Islet precursor cell (in vitro differentiated cells): ENCODE results near the gene TFEB.

ENCODE experiments used
- DNase-seq: peaks from one replicate; pipeline ENCODE4 v3.0.0-alpha.2; 2018

Gene TFEB

GRCh38 chr6:41672816-41673703 is 62.3 kb downstream of the TFEB start:
- DNase-seq, result no peak

DNA sequence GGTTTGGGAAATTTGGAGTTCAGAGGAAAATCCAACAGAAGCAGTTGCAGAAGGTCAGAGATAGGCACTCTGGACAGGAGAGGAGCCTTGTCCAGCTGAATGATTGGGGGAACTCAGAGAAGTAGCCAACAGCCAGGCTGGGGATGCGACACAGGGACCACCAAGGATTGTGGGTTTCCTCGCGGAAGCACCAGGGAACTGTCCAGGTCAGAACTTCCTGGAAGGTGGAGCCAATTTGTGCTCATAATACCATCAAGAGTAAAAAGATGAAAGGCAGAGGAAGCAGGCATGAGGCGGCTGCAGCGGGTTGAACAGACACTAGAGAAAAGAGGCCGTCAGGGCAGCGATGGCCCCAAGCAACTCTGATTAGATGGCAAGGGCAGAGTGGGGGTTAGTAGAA is 63.4 kb downstream of the TFEB start:
- no peak for DNase-seq

GRCh38 chr6:41671376-41671775 is 64.0 kb downstream of the TFEB start:
- DNase-seq, result no peak

DNA sequence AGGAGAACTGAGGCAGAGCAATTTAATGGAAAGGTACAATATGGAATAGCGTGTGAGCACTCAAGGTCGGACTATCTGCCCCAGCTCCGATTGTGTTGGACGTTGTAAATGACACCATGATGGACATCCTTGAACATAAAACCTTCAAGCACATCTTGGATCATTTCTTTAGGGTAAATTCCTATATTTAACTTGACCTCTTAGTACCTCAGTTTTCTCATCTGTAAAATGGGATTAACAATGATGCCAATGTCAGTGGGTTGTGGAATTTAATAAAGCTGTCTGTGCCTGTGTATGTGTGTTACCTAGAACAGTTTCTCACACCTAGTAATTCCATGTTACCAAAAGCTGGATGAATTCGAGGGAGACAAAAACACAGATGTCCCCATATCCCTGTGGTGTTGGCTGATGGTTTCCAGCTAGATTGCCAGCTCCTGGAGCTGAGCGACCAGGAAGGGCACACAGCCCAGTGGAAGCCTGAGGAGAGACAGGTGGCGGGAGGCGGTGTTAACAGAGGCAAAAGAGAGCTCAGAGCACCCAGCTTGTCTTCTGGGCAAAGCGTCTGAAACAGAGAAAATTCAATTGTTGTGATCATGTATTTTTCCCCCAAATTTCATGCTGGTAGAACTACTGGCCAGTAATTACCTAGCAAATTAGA is 64.6 kb downstream of the TFEB start:
- no peak for DNase-seq

DNA sequence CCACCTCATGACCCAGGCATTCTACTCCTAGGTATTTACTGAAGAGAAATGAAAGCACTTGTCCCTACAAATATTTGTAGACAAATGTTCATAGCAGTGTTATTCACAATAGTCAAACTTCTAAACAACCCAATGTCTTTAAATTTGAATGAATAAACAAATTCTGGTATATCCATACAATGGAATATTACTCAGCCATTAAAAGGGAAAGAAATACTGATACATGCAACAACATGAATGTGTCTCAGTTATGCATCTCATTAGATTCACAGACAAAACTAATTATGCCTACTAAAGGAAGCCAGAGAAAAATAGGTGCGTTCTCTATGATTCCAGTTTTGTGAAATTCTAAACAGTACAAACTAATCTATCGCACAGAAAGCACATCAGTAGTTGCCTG is 66.4 kb downstream of the TFEB start:
- DNase-seq, result no peak

- no peak for DNase-seq
Observed at GRCh38 chr6:41667195-41667594, 68.2 kb downstream of the TFEB start.

- no peak for DNase-seq
Observed at GRCh38 chr6:41664271-41664670, 71.1 kb downstream of the TFEB start.

- peak; percentile 56 for DNase-seq
Observed at GRCh38 chr6:41663568-41663967, 71.8 kb downstream of the TFEB start.

DNA sequence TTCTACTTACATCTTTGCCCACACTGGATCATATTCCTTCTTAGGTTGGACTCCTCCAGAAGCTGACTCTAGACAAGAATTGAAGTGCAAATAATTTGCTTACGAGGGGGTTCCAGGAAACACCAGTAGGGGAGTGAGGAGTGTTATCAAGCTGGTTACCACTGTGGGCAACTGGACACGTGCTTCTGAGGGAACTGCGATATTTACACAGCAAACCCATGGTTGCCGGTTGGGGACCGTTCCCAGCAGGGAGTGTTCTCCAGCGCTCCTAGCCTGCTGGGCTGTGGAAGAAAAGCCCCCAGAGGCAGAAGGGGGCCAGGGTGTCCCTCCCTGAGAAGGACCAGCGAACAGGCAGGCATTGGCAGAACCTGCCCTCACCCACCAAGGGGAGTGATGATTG is 75.5 kb downstream of the TFEB start:
- DNase-seq, result no peak

- no peak for DNase-seq
Observed at GRCh38 chr6:41658636-41659035, 76.8 kb downstream of the TFEB start.

DNA sequence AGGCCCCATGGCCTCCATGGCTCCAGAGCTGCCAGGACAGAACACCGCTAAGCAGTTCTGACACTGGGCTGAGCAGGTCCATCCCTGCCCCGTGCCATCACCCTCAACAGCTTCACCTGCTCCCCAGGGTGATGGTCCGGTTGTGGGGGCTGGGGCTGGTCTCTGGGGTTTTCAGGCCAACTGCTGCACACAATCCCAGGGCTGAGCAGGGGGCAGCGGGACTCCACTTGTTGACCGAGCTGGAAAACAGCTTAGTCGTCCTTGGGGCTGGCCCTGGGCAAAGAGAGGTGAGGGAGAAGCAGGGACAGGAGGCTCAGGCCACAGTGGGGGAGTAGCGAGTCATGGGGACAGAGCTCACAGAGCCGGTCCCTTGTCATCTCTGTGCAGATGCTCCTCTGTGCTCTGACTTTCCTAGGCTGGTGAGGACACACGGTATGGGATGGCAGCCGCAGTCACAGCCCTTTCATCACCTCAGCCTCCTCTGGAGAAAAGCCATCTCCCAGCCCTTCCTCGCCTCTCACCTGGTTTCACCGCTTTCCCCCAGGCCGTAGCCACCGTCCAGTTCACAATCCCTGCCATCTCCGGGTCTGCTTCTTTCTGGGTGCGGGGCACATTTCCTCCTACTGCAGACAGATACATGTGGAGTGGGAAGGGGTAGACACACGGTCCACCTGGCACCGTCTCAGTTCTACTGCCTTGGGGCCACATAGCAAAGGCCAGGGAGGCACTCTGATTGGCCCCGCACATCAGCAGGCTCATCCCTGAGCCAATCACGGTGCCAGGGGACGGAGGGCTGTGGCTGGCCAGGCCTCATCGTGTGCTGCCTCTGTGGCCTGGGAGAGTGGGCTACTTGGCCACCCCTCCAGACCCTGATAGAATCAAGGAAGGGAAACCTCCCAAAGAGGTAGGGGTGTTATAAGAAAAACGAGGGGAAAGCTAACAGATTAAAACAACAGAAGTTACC is 78.0 kb downstream of the TFEB start:
- DNase-seq, result peak; percentile 57

DNA sequence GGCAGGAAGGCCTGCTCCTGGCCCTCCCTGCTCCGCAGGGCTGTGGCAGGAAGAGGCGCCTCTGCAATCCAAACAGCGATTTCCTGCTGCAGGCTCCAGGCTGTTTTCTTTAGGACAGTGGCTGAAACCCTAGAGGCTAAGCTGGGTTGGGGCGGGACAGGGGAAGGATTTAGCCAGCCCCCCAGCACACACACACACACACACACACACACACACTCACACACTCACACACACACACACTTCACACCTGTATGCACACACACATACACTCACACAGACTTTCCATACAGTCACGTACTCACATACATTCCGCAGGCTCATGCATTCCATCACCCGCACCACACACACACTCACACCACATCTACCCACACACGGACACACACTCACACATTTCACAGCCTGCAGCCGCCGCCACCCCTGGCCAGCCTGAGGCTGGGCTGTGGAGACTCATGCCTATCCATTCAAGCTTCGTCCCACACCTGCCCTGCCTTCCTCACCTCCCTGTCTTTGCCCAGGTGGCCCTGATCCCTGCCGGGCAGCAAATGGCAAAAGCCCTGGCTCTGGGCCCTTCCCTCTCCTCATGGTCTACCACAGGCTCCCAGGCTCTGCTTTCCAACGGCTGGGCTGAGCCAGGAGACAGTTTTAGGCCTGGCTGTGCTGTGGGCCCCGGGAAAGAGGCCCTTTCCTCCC is 79.3 kb downstream of the TFEB start:
- peak; percentile 73 for DNase-seq

DNA sequence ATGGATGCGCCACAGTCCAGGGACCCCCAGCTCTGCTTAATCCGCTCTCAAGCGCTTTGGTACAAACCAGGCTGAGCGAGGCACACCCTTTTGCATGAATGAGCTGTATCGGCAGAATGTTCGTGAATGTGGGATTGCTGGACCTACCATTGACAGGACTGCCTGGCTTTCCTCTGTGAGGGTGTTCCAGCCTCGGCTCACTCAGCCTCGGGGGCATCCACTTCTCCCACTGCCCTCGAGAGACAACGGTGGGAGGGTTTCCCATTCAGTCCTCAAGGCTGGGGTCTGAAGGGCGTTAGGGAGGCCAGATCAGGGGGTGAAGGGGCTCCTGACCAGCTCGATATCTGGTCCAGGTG is 79.8 kb downstream of the TFEB start:
- DNase-seq, result no peak

DNA sequence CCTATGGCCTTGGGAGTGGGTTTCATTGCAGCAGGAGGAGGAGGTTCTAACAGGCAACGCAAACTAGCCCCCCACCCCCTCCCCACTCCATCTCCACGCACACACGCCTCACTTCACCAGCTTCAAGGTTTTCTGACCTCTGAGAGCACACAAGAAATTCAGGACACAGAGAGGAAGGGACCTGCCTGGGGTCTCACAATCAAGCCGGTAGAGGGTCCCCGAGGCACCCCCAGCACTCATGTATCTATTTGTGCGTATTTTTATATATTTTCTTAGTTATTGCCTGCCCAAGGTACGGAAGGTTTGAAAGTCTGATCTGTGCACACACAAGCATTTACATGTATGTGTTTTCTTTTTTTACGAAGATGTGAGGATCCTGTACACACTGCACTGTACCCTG is 80.2 kb downstream of the TFEB start:
- DNase-seq, result no peak

DNA sequence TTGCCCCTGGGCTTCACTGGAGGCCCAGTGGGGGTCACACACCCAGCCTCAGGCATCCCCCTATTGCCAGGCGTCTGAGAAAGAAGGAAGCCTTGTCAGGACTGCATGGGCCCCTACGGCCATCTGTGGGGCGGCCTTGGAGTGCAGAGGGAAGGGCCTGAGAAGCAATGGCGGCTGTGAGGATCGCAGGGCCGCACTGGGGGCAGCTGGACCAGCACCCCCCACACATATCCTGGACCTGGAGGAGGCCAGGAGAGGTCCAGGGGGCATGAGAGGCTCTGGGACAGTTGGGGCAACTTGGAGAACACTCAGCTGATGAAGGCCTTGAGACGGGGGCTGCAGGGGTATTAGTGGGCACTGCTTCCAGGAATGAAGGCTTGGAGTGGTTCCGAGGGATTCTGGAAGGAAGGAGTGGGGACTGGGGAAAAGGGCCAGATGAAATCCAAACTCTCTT is 80.7 kb downstream of the TFEB start:
- no peak for DNase-seq

DNA sequence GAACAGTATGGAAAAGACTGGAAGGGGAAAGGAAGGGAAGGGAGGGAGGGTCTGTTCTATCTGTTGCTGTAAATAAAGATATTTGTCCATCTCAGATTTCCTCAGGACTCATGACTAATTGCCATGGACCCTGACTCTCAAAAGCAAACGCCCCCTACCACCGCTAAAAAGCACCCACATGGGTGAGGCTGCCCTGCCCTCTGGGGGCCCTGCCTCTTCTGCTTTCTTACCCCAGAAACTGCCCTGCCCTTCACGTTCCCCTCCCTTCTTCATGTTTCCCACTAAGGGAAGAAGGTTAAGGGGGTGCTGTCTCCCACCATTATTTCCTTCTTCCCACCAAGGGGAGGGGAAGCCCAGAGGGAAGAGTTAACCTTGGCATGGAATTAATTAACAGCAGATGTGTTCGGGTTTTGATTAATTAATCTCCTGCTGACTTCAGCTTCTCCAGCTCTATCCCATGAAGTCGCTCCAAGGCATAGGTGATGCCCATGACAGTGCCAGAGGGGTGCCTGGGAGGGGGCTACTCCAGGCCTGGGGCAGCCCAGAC is 81.2 kb downstream of the TFEB start:
- no peak for DNase-seq

DNA sequence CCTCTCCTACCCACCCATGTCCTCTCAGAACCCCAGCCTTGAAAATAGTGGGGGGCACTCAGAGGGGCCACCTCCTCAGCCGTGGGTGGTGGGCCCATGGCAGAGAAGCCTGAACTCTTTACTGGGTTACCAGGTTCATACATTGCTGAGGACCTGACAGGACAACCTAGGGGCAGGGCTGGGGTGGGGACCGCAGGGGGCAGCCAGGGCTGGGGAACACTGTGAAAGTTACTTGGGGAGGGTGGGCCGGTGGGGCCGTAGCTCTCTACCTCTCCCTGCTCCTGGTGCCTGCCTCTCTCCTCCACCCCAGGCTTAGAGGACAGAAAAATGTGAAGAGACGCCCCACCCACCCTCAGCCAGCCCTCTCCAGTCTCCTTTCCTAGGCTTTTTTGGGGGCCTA is 81.7 kb downstream of the TFEB start:
- no peak for DNase-seq

GRCh38 chr6:41652866-41653652 is 82.3 kb downstream of the TFEB start:
- peak; percentile 90 for DNase-seq

DNA sequence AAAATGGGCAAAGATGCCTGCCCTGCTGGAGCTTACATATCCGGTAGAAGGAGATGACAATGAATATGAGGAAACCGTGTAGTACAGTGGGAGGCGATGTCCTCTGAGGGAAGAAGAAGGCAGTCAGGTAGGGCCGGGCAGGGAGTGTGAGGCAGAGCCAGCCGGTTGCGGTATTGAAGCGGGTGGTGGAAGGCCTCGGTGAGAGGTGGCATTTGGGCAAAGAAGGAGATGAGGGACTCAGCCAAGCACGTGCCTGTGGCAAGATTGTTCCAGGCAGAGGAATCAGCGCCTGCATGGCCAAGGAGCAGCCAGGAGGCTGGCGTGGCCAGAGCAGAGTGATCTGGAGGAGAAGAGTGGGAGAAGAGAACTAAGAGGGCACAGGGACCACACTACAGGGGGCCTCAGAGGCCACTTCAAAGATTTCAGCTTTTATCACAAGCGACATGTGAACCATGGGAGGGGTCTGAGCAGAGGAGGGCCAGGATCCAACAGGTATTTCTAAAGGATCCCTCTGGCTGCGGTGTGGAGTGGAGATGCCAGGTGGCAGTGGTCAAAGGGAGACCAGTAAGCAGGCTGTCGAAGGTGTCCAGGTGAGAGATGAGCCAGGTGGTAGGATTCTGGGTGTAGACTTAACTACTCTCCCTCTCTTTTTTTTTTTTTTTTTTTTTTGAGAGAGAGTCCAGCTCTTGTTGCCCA is 83.3 kb downstream of the TFEB start:
- DNase-seq, result peak; percentile 45

GRCh38 chr6:41651246-41651961 is 84.0 kb downstream of the TFEB start:
- DNase-seq, result no peak
